HG02970 (cell line): Measurements from ENCODE around the gene CLEC12A.
"Not testable (repeated sequence)": the region's sequence is repeated elsewhere in the genome, so short reads cannot be mapped to it uniquely, and the experiment has no call there.

Experiments used
- ATAC-seq: cut with Tn5 transposase; IDR thresholded peaks from one replicate; pipeline ENCODE4 v1.9.1; 2021; ENCODE audit warnings: mild to moderate bottlenecking, moderate library complexity, moderate number of reproducible peaks; ENCODE audit not compliant: unreplicated experiment, low FRiP score

The CLEC12A gene

DNA sequence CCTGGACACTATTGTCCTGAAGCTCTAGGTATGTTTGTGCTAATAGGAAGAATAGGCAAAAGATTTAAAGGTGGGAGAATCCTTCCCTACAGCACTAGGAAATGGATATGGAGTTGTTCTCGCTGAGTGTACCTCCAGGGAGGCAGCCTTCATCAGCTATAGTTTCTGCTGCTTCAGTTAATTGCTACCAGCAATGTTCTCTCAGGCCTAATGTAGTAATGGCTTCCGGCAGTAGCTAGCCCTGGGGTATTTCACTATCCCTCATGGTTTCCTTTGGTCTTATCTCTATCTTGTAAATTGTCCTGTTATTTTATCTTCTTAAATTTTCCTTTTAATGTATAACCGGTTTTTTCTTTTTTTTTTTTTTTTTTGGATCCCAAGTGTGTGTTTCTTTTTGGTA, 9.3 kb upstream of the CLEC12A start:
- no peak for ATAC-seq

- ATAC-seq = no peak
These were observed 1.5 kb upstream of the CLEC12A start for GRCh38 chr12:9969673-9970072.

GRCh38 chr12:9973949-9974348, 2.7 kb downstream of the CLEC12A start:
- no peak for ATAC-seq

DNA sequence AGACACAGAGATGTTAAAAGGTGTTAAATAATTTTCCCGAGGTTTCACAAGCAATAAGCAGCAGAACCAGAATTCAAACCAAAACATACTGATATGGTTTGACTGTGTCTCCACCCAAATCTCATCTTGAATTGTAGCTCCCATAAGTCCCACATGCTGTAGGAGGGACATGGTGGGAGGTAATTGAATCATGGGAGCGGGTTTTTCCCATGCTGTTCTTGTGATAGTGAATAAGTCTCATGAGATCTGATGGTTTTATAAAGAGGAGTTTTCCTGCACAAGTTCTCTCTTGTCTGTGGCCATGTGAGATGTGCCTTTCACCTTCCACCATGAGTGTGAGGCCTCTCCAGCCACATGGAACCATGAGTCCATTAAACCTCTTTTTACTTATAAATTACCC, 3.5 kb downstream of the CLEC12A start:
- ATAC-seq = not testable (repeated sequence)

DNA sequence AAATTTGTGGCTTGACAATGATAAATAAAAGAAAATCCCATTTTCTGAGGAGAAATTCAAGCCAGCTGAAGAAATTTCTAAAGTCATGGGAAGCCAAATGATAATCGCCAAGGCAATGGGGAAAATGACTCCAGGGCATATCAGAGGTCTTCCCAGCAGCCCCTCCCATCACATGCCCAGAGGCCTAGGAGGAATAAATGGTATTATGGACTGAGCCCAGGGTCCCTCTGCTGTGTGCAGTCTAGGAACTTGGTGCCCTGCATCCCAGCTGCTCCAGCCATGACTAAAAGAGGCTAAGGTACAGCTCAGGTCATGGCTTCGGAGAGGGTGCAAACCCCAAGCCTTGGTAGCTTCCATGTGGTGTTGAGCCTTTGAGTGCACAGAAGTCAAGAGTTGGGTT, 4.4 kb downstream of the CLEC12A start:
- no peak for ATAC-seq

DNA sequence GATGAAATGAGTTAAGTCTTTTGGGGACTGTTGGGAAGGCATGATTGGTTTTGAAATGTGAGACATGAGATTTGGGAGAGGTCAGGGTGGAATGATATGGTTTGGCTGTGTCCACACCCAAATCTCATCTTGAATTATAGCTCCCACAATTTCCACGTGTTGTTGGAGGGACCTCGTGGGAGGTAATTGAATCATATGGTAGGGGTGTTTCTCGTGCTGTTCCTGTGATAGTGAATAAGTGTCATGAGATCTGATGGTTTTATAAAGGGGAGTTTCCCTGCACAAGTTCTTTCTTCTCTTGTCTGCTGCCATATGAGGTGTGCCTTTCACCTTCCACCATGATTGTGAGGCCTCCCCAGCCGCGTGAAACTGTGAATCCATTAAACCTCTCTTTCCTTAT, 5.4 kb downstream of the CLEC12A start:
- ATAC-seq = not testable (repeated sequence)

- ATAC-seq = no peak
These were observed 6.7 kb downstream of the CLEC12A start for GRCh38 chr12:9977916-9978315.

DNA sequence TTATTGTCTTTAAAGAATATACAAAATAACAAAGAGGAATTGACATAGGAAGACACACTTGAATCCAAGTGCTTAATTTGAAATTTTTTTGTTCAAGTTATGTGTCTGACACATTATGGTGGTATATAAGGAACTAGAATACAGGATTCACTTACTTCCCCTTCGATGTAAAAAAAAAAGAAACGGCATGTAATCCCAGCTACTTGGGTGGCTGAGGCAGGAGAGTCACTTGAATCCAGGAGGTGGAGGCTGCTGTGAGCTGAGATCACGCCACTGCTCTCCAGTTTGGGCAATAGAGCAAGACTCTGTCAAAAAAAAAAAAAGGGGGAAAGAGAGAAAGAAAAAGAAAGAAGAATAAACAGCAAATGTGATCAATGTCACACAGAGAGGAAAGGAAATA, 8.9 kb downstream of the CLEC12A start:
- no peak for ATAC-seq

- no peak for ATAC-seq
These were observed 20.7 kb downstream of the CLEC12A start for GRCh38 chr12:9991876-9992275.

- ATAC-seq = no peak
These were observed 21.1 kb downstream of the CLEC12A start for GRCh38 chr12:9992296-9992695.

GRCh38 chr12:9999016-9999415, 27.8 kb downstream of the CLEC12A start, which contains the start of gene CLEC1B:
Gene CLEC1B (minus strand): TSS chr12:9999121. CDS start chr12:9999100, 21 bp downstream.
- ATAC-seq = no peak

DNA sequence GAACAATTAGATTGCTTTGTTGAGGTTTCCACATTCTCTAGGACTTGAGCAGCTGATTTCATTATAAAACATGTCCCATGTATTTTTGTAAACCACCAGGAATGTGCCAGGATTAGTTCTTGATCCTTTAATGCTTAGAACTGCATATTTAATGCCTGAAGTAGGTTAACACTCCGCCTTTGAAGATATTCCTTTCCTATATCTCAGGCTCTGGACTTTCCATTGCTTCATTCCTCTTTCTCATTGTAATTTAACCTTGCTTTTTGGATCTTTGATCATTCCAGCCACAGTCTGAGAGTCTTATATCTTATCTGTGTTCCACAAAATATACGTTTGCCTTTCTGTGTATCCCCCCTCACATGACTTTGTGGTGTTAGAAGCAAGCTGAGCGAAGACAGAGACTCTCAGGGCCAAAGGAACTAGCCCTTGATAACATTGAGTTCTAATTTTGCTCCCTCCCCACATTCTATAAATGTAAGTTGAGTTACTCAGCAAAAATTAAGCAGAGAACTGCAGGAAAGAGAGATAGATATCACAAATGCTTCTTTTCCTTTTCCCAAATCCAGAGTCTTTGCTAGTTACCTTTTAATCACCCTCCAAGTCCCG, 30.1 kb downstream of the CLEC12A start:
- ATAC-seq = no peak

GRCh38 chr12:10012630-10013330, 41.6 kb downstream of the CLEC12A start:
- no peak for ATAC-seq

- ATAC-seq = no peak
These were observed 44.2 kb downstream of the CLEC12A start for GRCh38 chr12:10015450-10015849.

DNA sequence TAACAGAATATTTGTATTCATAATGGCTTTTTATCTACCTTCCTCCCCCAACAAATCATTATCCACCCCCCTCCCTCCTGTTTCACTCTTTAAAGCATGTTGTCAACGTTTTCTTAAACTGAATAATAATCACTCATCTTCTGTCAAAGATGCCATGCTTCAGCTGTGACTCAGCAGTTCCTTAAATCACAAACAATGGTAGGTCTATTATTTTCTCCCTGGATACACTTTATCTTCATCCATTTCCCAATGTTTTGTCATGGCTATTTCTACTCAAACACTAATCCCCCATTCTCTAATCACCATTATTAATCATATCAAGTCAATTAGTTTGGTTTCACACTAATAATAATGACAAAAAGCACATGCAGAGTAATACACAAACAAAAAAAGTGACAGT, 45.7 kb downstream of the CLEC12A start:
- no peak for ATAC-seq

- no peak for ATAC-seq
These were observed 47.2 kb downstream of the CLEC12A start for GRCh38 chr12:10018386-10018785.

DNA sequence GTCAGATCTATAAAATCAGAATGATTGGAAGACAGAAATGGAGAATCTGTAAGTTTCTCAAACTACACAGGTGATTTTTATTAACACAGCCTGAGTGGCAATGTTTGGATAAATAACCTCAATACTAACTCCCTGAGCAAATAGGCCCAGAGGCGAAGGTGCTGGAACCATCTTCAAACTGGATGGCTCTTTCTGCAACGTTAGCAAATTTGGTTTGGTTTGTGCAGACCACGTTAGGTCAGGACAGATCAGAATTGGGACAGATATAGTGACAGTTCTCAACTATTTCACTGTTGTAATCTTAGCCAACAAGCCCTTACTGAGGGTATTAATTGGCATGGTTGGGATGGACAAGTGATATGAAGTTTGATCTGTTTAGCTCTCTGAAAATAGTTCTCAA, 50.1 kb downstream of the CLEC12A start:
- ATAC-seq = no peak

GRCh38 chr12:10025236-10025635, 54.0 kb downstream of the CLEC12A start:
- no peak for ATAC-seq

- not testable (repeated sequence) for ATAC-seq
These were observed 55.5 kb downstream of the CLEC12A start for GRCh38 chr12:10026666-10027065.

- ATAC-seq = no peak
These were observed 56.1 kb downstream of the CLEC12A start for GRCh38 chr12:10027311-10027710.

DNA sequence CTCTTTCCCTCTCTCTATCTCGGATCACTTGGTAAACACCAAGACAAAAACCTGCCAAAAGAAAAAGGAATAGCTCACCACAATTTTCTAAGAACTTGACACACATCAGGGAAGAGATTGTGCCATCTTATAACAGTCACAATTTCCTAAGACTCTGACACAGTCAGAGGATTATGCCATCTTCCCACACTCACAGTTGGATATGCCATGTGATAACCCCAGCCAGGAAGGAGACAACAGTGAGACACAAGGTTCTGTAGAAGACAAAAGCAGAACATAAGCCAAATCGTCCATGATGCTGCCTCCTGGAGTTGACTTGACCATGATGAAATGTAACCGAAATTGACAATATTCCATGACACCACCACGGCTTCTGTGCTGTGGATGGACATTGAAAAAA, 56.5 kb downstream of the CLEC12A start:
- no peak for ATAC-seq

DNA sequence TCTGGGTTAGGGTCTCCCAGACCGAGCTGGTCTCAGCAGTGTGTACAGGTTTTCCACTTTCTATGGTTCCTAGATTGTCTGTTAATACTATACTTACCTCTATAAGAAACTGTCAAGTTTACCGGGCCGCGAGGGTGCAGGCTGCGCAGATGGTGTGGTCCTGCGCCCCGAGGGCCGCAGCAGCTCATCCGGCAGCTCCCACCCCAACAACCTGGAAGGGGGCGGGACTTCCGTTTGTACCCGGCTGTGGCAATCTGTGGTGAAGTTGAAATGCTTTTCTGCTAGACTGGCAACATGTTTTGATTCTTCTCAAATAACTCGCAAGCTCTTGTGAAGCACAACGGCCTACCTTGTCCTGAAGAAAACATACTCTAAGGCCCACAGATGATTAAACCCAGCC, 59.2 kb downstream of the CLEC12A start, which contains the start of gene CLEC9A:
TSS of gene CLEC9A (plus strand) at position 237 of the 400 bp plus-strand sequence. CDS start 22,006 bp downstream, outside the sequence.
- ATAC-seq = no peak
